Dedifferentiated amniotic fluid mesenchymal stem cell (primary cell): ENCODE results near the gene HERC2.
"Not testable (repeated sequence)": the region's sequence is repeated elsewhere in the genome, so short reads cannot be mapped to it uniquely, and the experiment has no call there.

Experiments
- DNase-seq: peaks from one replicate; pipeline ENCODE4 v3.0.0-alpha.2; 2016; ENCODE audit errors: extremely low spot score

HERC2 gene

DNA sequence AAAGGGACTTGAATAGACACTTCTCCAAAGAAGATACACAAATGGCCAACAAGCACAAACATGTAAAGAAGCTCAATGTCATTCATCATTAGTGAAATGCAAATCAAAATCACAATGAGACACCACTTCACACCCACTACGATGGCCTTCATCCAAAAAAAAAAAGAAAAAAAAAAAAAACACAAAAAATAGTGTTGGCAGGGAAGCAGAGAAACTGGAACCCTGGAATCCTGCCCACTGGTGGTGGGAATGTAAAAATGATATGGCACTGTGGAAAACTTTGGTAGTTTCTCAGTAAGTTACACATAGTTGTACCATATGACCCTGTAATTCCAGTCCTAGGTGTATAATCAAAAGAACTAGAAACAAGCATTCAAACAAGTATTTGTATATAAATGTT, 94.7 kb downstream of the HERC2 start:
- not testable (repeated sequence) for DNase-seq

DNA sequence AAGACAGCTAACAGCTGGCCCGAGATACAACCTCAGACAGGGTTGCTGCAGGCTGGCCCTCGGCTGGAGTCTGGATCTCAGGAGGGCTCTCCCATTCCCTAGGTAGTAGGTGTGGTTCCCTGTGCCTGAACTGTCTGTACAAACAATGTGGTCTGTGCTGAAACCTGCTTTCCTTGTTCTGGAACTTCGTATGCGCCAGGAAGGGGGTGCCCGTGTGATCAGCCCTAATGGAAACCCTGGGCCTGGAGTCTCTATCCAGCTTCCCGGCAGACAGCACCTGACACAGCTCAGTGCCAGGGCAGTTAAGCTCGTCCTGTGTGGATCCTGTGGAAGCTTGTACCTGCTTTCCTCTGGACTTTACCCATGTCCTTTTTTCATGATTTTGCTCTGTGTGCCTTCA, 99.4 kb downstream of the HERC2 start:
- not testable (repeated sequence) for DNase-seq

DNA sequence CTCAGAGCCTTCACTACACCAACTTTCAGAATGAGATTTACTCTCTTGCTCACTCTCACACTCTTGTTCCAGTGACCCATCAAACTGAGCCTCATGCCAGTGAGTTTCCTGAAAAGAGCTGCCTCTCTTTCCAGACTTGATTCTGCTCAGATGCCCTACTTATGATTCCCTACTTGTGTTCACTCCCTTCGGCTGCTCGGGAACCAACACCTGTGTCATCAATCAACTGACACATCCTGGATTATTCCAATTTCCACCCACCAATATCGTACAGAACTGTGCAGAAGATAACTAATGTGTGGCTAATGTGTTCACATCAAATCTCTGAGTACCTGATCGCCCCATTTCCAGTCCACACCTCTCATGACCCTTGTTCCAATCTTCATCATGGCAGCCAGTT, 100.3 kb downstream of the HERC2 start:
- DNase-seq = not testable (repeated sequence)

DNA sequence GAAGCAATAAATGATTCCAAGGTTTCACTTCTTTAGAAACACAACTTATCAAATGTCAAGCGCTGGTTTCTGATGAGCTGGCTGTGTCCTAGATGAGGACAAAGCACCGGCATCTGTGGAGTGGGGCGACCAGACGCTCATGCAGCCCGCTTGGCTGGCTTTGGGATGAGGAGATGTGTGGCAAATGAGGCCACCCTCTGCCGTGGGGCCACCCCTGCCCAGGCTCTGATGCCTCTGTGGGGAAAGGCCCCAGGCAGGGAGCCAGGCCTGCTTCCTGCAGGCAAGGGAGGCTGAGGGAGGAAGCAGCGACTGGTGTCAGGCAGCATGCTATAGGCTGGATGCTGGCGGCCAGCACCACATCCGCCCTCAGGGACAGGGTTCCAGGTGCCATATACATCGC, 102.9 kb downstream of the HERC2 start:
- no peak for DNase-seq

DNA sequence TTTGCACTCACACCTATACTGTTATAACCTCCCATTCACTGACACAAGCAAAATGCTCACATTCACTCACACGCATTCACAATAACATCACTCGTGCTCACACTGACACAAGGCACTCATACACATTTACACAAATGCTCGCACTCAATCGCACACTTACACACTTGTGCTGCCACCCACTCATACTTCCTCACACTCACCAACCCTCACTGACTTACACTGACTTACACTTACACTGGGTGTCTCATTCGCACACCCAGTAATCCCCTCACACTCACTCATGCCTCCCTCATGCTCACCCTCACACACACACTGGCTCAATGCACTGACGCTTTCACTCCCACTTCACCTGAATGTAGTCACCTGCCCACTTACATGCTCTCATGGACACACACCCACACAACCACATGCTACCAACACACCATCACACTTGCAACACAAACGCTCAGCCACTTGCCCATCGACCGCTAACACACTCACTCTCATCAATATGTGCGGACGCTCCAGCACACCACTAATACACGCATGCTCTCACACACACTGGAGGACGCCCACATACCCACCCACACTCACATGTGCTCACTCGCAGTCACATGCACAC, 104.9 kb downstream of the HERC2 start:
- not testable (repeated sequence) for DNase-seq

DNA sequence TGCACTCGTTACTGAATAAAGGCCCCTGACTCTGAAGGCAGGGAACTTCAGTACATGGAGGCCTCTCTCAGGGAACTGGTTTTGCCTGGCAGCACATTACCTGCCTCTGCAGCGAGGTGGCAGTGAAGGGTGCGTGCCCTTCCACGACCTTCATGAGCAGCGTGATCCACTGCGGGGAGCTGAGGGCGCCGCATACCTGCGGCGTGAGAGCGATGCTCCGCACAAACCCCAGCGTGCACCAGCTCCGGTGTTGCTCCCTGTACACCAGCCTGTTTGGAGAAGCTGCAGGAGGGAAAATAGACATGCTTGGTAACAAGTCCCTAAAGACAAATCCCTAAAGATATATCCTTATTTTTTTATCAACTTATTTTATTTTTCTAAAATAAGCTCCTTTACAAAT, 106.5 kb downstream of the HERC2 start:
- not testable (repeated sequence) for DNase-seq

DNA sequence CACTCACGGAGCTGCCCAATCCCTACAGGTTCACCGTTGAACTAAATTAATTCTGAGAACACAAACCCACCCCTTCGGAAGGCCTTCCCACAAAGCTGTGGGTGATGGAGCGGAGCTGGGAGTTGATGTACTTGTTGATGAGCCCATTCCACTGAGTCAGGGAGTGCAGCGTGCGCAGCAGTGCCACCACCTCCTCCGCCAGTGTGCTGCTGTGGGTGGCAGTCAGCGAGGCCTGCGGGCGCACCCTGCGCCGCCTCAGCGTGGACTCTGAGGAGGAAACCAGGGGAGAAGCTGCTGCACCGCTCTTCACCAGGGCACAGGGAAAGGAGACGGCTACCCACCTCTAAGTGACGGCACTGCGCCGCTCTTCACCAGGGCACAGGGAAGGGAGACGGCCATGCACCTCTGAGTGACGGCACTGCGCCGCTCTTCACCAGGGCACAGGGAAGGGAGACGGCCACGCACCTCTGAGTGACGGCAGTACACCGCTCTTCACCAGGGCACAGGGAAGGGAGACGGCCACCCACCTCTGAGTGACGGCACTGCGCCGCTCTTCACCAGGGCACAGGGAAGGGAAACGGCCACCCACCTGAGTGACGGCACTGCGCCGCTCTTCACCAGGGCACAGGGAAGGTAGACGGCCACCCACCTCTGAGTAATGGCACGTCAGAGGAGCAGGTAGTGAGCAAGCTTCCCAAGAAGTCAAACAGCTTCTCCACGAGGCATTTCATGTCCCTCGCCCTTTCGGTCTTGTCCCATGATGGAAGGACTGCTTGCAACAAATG, 107.8 kb downstream of the HERC2 start:
- DNase-seq = not testable (repeated sequence)

DNA sequence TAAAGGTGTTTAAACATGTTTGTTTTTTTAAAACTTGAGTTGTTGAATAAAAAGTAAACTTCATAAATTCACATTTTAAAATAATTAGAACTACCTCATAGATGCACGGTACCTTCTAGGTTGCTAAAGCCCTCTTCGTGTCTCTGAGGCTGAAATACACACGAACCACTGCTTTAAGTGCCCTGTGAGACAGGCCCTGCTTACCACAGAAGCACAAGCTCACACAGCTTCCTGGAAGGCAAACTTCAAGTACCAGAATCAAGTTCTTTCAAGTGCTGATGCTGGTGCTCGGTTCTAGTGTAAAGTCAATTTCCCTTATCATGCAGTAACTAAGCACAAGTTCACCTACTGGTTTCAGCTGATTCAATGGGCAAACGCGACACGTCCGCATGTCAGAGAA, 108.6 kb downstream of the HERC2 start:
- DNase-seq = not testable (repeated sequence)

DNA sequence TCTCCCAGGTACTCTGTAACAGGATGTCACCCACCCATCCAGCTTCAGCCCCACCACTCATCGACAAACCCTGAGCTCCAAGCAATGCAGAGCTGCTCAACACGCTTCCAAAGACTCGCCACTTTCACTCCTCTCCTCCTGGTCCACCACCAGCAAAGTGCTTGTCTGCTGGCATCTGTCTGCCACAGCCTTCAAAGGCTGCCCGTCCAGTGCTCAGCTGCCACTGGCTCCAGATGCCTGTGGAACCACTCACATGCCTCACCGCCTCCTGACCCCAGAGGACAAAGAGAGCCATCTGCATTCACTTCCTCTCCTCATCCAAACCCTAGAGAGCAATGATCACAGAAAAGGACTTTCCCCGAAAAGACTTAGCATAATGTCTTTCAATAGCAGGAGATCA, 113.4 kb downstream of the HERC2 start:
- no peak for DNase-seq

DNA sequence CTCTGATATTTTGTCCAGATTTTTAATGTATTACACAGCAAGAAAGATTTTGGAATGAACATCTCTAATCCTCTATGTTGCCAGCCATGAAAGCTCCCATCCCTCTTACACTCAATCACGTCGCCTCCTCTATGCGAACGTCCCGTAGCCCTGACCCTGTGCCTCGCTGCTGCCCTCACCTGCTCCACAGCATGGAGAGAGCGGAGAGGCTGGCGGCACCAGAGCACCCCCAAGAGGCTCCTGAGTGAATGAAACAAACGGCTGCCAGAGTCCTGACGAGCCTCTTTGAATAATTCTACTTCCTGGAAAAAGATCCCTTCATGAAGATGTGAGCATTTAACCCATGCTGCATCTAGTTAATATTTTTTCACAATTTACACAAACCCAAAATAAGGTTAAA, 116.3 kb downstream of the HERC2 start:
- DNase-seq = not testable (repeated sequence)

DNA sequence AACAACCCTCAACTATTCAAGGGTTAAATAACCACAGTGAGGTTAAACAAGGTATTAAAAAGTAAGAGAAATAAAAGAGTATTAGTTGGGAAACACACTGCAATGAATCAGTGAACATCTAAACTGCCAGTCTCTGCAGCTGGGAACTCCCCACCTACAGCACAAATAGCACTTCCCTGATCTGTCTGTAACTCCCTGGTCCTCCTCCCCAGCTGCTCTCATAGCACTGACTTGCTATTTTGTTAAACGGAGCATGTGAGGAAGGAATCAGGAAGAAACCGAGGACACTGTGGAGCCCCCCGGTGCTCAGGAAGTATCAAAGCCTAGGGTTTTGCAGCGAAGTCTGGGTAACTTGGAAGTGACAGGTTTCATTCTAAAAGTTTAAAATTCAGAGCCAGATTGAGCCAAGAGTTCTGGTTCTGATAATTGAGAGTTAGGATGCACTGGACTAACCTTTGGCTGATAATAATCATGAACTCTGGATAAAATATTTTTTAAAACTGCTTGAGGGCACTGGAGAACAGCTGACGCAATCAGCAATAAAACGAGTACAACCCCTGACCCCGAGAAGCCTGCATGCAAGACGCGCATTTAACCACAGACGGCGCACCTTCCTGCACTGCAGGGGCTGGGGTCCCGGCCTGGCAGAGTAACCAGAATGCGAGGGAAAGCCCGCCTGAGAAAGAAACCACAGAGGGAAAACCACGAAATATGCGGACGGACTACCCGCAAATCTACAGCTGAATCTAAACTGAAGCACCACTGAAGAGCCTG, 118.7 kb downstream of the HERC2 start:
- DNase-seq = not testable (repeated sequence)

DNA sequence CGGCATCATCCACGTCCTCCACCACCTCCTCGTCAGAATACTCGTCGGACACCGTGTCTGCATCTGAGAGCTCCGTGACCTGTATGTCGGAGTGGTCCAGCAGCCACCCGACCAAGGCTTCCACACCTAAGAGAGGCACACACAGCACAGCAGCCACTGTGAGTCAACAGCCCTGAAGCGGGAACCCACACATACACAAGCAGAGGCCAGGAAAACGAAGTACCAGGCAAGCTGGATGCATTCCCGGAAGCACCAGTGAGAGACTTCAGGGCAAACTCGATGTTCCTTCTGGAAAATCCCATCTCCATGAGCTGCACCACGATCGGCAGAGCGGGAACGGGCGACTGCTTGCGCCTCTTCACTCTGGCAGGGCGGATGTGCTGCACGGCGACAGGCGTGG, 119.9 kb downstream of the HERC2 start:
- DNase-seq = not testable (repeated sequence)

DNA sequence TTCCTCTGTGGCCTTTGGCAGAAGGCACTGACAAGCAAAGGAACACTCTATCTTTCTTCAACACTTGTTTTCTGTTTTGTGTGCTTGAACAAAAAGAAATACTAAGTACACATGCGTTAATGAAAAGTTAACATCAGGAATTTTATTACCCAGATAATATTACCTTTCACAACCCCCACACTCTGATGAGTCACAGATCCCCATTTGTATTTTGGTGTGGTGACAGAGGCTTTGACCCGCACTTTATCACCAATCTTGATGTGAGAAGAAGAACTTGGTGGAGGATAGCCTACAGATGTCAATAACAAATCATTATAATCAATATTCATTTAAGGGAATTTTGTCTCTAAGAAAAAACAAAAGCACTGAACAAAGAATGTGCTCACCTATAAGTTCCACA, 123.8 kb downstream of the HERC2 start:
- not testable (repeated sequence) for DNase-seq

DNA sequence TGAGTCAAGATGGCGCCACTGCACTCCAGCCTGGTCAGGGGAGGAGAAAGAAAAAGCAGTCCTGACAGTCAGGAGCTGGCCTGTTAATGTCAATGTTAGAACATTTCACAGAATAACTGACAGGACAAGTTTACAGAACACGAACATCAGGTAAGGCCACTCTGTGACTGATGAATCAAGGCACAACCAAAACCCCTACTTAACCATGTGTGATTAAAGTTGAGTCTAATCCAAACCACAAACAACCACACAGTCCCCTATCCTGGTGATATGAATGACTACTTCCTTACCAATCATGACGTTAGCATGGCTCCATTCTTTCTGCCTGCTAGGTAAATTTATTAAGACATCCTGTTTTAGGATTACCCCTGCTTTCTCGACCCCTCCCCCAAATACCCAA, 124.3 kb downstream of the HERC2 start:
- DNase-seq = not testable (repeated sequence)

DNA sequence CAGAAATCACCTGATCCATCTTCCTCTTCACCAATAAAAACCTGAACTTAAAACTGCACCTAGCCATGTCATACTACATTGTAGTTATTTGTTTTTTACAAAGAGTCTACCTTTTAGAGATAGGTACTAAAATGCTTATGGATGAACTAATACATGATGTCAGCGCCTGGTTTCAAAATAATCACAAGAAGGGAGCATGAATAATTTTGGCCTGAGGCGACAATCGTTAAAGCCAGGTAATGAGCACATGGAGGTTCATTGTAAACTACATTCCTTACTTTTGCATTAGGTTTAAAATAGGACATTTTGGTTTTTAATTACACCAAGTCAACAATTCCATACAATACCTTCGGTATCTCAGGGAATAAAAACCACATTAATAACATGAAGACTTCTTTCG, 125.4 kb downstream of the HERC2 start:
- not testable (repeated sequence) for DNase-seq

DNA sequence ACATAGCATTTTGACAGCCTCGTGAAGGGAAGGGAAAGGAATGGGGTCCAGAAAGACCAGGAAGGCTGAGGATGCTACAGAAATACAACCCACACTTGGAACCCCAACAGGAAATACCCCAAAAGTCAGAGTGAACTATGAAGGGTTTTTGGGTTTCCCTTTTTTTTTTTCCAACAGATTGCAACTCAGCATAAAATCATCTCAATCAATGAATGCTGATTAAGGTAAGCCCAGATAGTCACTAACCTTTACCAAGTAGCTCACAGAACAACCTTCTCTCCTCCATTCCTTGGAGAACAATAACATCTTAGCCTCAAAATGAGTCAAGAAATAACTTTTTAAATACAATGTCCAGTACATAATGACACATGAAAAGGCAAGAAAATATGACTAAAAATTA, 129.2 kb downstream of the HERC2 start:
- no peak for DNase-seq

DNA sequence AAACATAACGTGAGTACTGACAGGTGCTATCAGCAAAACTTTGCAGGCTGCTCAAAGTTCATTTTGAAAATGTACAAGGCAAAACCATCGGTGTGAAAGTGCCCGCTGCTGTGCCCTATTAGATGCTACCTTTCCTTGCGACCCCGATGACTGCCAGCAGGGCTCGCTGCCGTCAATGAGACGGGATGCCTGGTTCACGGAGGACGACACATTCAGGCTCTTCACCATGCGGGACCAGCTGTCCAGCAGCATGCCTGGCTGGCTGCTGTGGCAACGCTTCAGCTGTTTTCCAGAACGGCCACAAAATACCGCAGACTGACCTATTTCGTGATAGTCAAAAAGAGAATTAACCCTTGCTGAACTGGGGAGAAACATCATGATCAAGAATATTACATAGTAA, 130.1 kb downstream of the HERC2 start:
- DNase-seq = no peak

DNA sequence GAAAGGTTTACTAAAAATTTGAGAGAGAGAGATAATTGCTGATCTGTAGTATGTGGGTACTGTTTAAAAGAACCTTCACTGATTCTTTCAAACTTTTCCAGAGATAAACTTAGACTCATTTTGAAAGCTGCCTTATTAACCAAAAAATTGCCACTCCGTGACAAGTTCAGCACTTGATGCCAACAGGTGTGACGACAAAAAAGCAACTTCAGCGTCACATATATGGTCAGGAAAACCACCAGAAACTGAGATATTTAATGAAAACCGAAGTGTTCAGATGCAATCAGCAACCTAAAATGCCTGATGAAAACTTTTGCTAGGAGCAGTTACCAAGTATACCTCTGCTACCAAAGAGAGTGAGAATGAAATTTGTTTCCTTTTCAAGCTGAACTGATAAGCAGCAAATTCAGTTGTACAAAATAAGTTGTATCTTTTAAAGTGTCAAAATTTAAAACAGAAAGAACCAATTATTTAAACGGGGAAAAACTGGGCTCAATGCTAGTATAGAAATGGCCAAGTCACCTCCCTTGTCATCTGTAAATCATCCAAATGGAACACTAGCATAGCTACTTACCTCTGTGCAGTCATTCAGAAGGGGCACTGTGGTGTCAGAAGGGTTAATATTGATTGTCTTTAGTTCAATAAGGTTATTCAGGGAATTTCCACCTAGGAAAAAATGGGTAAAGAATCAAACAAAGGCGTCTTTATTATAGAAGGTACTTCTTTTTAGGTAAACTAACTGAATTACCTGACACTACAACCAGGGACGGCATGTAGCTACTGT, 131.4 kb downstream of the HERC2 start:
- no peak for DNase-seq

DNA sequence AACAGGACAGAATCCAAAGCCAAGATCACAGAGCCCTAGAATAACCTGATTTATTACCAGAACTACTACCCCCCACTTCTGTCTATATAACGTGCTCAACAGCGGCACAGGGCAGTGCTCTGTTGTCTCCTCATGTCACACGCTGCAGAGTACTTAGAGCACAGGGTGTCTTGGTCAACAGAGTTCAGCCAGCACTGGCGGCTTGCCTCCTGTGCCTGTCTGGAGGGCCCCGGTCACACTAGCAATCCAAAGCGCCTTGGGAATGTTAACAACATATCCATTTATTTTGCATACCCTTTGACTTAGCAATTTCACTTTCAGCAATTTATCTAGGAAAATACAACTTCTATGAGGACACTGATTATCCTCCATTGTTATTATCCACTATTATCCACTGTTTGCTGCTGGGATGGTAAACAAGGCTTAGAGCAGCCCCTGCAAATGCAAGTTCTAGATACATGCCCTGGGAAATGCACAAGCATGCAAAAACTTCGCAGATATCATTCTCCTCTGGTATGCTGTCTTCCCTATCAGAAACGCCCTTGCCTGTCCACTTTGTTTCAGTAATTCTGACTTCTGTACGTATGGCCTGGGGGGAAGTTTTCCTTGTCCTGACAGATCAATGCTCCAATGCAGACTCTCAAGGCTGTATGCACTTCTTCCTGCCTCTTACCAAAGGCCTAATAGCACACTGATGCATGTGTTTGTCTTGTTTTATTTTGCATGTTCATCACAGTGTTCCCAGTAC, 136.7 kb downstream of the HERC2 start:
- no peak for DNase-seq

DNA sequence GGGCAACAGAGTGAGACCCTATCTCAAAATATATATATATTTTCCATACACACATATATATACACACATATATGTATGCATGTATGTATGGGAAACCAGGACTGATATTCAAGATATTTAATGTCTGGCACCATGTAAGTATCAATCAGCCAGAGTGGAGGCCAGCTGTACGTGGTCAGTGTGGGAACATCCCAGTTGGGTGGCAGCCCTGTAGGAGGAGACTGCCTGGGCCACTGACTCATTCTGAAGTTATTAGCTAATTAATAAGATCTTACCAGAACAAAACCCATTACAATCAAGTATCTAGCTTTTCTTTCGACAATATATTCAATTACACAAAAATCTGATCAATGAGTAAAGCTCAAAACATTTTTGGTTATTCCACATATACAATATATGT, 137.8 kb downstream of the HERC2 start:
- no peak for DNase-seq

DNA sequence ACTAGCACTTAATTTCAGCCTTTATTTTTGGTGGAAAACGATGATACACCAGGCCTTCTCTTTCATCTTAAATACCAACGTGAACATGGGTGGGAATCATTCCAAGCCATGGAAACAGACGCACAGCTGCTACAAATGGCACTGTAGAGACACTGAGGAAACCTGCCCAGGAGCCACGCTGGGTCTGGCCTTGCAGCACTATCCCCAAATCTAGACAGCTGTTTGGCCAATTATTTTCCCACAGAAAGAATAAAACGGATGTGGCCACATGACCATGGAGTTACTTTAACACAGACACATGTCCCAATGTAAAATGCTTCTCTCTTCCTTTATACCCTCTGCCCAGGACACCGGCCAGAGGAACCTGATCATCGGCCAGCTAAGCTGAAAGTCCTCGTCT, 139.2 kb downstream of the HERC2 start:
- no peak for DNase-seq
